CD4-positive, alpha-beta T cell (primary cell): ENCODE results near the gene ZFP92. TPM values are rescaled to one million over a fixed set of nuclear protein-coding genes. Genes with fewer than 3 reads are reported as not detected.

Experiments
- ATAC-seq: fragments of 200-7000 bp; cut with Tn5 transposase; one replicate; pipeline ENCODE4 v1.10.0; 2022; ENCODE audit warnings: mild to moderate bottlenecking; ENCODE audit not compliant: poor library complexity
- CTCF ChIA-PET: fragments of 350-600 bp; sonication (Branson Sonifier 250); formaldehyde crosslinking; loops from one replicate; lab custom pipeline; 2021; ENCODE audit warnings: antibody characterized with exemption, inconsistent platforms; lab: Charles Lee
- POLR2A ChIA-PET: fragments of 350-600 bp; sonication (Branson Sonifier 250); formaldehyde crosslinking; loops from one replicate; lab custom pipeline; 2021; ENCODE audit warnings: antibody characterized with exemption, inconsistent platforms; lab: Charles Lee
- DNase-seq, 14 experiments: peaks; one replicate each; pipeline ENCODE4 v3.0.0-alpha.2; 2013 to 2020; ENCODE audit warnings: mixed read lengths in 2 of 14
- H3K27ac ChIP-seq, 2 donors: one replicate each; pipeline versions ENCODE4 v1.5.1 to v1.7.0; 2013; ENCODE audit warnings: low read length in 2 of 2, low read depth in 1 of 2, mild to moderate bottlenecking in 1 of 2
- H3K27me3 ChIP-seq, 2 experiments: 1 replicate in 1 of 2; 2 replicates in 1 of 2; pipeline versions ENCODE4 v1.6.1 to v1.7.0; 2013; ENCODE audit warnings: low read length in 2 of 2, control low read depth in 1 of 2, mild to moderate bottlenecking in 1 of 2, moderate library complexity in 1 of 2; ENCODE audit not compliant: insufficient read depth in 2 of 2, control insufficient read depth in 1 of 2
- H3K36me3 ChIP-seq: one replicate; pipeline ENCODE4 v1.6.1; 2013; ENCODE audit warnings: low read length, control low read depth; ENCODE audit not compliant: insufficient read depth
- H3K4me1 ChIP-seq: one replicate; pipeline ENCODE4 v1.6.1; 2013; ENCODE audit warnings: low read length, control low read depth; ENCODE audit not compliant: insufficient read depth
- H3K4me3 ChIP-seq: one replicate; pipeline ENCODE4 v1.5.1; 2013; ENCODE audit warnings: mild to moderate bottlenecking, low read length, moderate library complexity
- H3K9me3 ChIP-seq, 2 experiments: 1 replicate in 1 of 2; 2 replicates in 1 of 2; pipeline versions ENCODE4 v1.6.1 to v1.7.0; 2013; ENCODE audit warnings: low read length in 2 of 2, mild to moderate bottlenecking in 2 of 2, control low read depth in 1 of 2, moderate library complexity in 1 of 2; ENCODE audit not compliant: control insufficient read depth in 1 of 2, insufficient read depth in 1 of 2
- H3K27ac Mint-ChIP-seq: one replicate; pipeline ENCODE4 v1.8.0; 2020; ENCODE audit warnings: mixed read lengths
- H3K27me3 Mint-ChIP-seq: one replicate; pipeline ENCODE4 v1.8.0; 2021; ENCODE audit warnings: mixed read lengths
- H3K36me3 Mint-ChIP-seq: one replicate; pipeline ENCODE4 v1.8.0; 2021; ENCODE audit warnings: low read depth, mixed read lengths
- H3K4me1 Mint-ChIP-seq: one replicate; pipeline ENCODE4 v1.8.0; 2021; ENCODE audit warnings: low read depth, mixed read lengths
- H3K4me3 Mint-ChIP-seq: one replicate; pipeline ENCODE4 v1.8.0; 2020; ENCODE audit warnings: mild to moderate bottlenecking, mixed read lengths
- H3K9me3 Mint-ChIP-seq: one replicate; pipeline ENCODE4 v1.8.0; 2020; ENCODE audit warnings: mixed read lengths
- CTCF ChIP-seq: fragments of 200-600 bp; IDR thresholded peaks from one replicate; pipeline ENCODE4 v1.8.0; 2022; ENCODE audit warnings: antibody characterized with exemption, mild to moderate bottlenecking
- intact Hi-C, 2 experiments: fragments of 100-400 bp; cut with DNase I in 1 of 2; cut with micrococcal nuclease in 1 of 2; formaldehyde crosslinking; loops; one replicate each; pipeline versions ENCODE4 v1.15.1 to v1.9.0; 2023 to 2025; cut with DNase I, micrococcal nuclease
- total RNA-seq, 174 experiments: library from RNA in 2 of 174; stranded (reverse) in 2 of 174; gene quantifications; one replicate each; pipeline ENCODE4 v1.2.3 and lab custom pipeline; 2021 to 2026

Gene ZFP92
- total RNA-seq, 2 experiments from 2014 or later, result 0.08 to 0.11 TPM

- intact Hi-C loops, result no loop called here
- ChIA-PET POLR2A (no interaction called here), CTCF (no interaction called here)
- no peak for DNase-seq
- no peak overlapping the region for H3K4me3 ChIP-seq
- no peak overlapping the region for H3K27ac ChIP-seq
- no peaks in the 10 kb centered on the region for H3K36me3 ChIP-seq
- Mint-ChIP-seq H3K4me1 (no peaks in the 10 kb centered on the region), H3K9me3 (no peaks in the 10 kb centered on the region), H3K4me3 (no peak overlapping the region), H3K27ac (no peak overlapping the region), H3K36me3 (no peaks in the 10 kb centered on the region), H3K27me3 (no peaks in the 10 kb centered on the region)
- no peaks in the 10 kb centered on the region for H3K9me3 ChIP-seq
- H3K27me3 ChIP-seq, result no peaks in the 10 kb centered on the region
- no peak for ATAC-seq
- no peak for TF ChIP-seq CTCF
- H3K4me1 ChIP-seq, result no peaks in the 10 kb centered on the region
Measured at GRCh38 chrX:153417637-153418036, 6.4 kb downstream of the ZFP92 start.

- Mint-ChIP-seq H3K4me1 (no peaks in the 10 kb centered on the region), H3K27ac (no peak overlapping the region), H3K4me3 (no peak overlapping the region), H3K36me3 (no peaks in the 10 kb centered on the region), H3K27me3 (no peaks in the 10 kb centered on the region), H3K9me3 (no peaks in the 10 kb centered on the region)
- no peaks in the 10 kb centered on the region for H3K4me1 ChIP-seq
- H3K27me3 ChIP-seq, result no peaks in the 10 kb centered on the region
- no peak overlapping the region for H3K4me3 ChIP-seq
- H3K9me3 ChIP-seq, result no peaks in the 10 kb centered on the region
- POLR2A ChIA-PET, result no interaction called here
- intact Hi-C loops, result no loop called here
- TF ChIP-seq CTCF, result no peak
- ATAC-seq, result no peak
- H3K27ac ChIP-seq, result no peak overlapping the region
- CTCF ChIA-PET, result no interaction called here
- H3K36me3 ChIP-seq, result no peaks in the 10 kb centered on the region
- no peak for DNase-seq
Measured at GRCh38 chrX:153420851-153421599, 9.8 kb downstream of the ZFP92 start.

GRCh38 chrX:153421856-153422255 is 10.6 kb downstream of the ZFP92 start:
- H3K9me3 ChIP-seq, result no peaks in the 10 kb centered on the region
- ATAC-seq (no peak), DNase-seq (no peak)
- intact Hi-C loops, result no loop called here
- Mint-ChIP-seq H3K9me3 (no peaks in the 10 kb centered on the region), H3K4me1 (no peaks in the 10 kb centered on the region), H3K36me3 (no peaks in the 10 kb centered on the region), H3K27me3 (no peaks in the 10 kb centered on the region), H3K4me3 (no peak overlapping the region), H3K27ac (no peak overlapping the region)
- no peaks in the 10 kb centered on the region for H3K4me1 ChIP-seq
- no peak for TF ChIP-seq CTCF
- no peak overlapping the region for H3K4me3 ChIP-seq
- H3K36me3 ChIP-seq, result no peaks in the 10 kb centered on the region
- ChIA-PET POLR2A (no interaction called here), CTCF (no interaction called here)
- H3K27me3 ChIP-seq, result no peaks in the 10 kb centered on the region
- no peak overlapping the region for H3K27ac ChIP-seq
